Kidney tubule cell (primary cell): ENCODE data around the gene FER.
"Not testable (repeated sequence)": the region's sequence is repeated elsewhere in the genome, so short reads cannot be mapped to it uniquely, and the experiment has no call there.

ENCODE experiments used
- DNase-seq: peaks from one replicate; pipeline ENCODE4 v3.0.0-alpha.2; 2018; ENCODE audit warnings: low spot score

Gene FER

GRCh38 chr5:108747111-108747773, 455 bp upstream of the FER start:
- DNase-seq, result no peak

GRCh38 chr5:108748401-108749127, 867 bp downstream of the FER start:
- peak; percentile 99 for DNase-seq

GRCh38 chr5:108749128-108749861, 1.6 kb downstream of the FER start:
- peak; percentile 39 for DNase-seq

GRCh38 chr5:108753331-108753730, 5.6 kb downstream of the FER start:
- peak; percentile 42 for DNase-seq

- DNase-seq, result peak; percentile 68
These were observed 6.2 kb downstream of the FER start for GRCh38 chr5:108753877-108754276.

- no peak for DNase-seq
These were observed 12.8 kb downstream of the FER start for GRCh38 chr5:108760512-108760911.

- no peak for DNase-seq
These were observed 15.0 kb downstream of the FER start for GRCh38 chr5:108762660-108763059.

GRCh38 chr5:108763222-108763916, 15.7 kb downstream of the FER start:
- DNase-seq, result no peak

- DNase-seq, result no peak
These were observed 17.9 kb downstream of the FER start for GRCh38 chr5:108765647-108766046.

- not testable (repeated sequence) for DNase-seq
These were observed 19.2 kb downstream of the FER start for GRCh38 chr5:108766916-108767315.

- DNase-seq, result no peak
These were observed 21.7 kb downstream of the FER start for GRCh38 chr5:108769352-108769751.

- no peak for DNase-seq
These were observed 24.9 kb downstream of the FER start for GRCh38 chr5:108772626-108773025.

- DNase-seq, result no peak
These were observed 25.6 kb downstream of the FER start for GRCh38 chr5:108773330-108773729.

GRCh38 chr5:108774079-108774478, 26.4 kb downstream of the FER start:
- DNase-seq, result not testable (repeated sequence)

GRCh38 chr5:108777582-108777981, 29.9 kb downstream of the FER start:
- not testable (repeated sequence) for DNase-seq

GRCh38 chr5:108784577-108784976, 36.9 kb downstream of the FER start:
- DNase-seq, result not testable (repeated sequence)

- DNase-seq, result no peak
These were observed 39.2 kb downstream of the FER start for GRCh38 chr5:108786806-108787483.

- DNase-seq, result no peak
These were observed 40.4 kb downstream of the FER start for GRCh38 chr5:108788142-108788541.

GRCh38 chr5:108793207-108793606, 45.5 kb downstream of the FER start:
- DNase-seq, result no peak

GRCh38 chr5:108794349-108794748, 46.7 kb downstream of the FER start:
- DNase-seq, result not testable (repeated sequence)

GRCh38 chr5:108797396-108797795, 49.7 kb downstream of the FER start:
- no peak for DNase-seq

- DNase-seq, result no peak
These were observed 50.3 kb downstream of the FER start for GRCh38 chr5:108797986-108798385.
